Activated naive CD8-positive, alpha-beta T cell treated with anti-CD3 and anti-CD28 coated beads, Interleukin-2, amount 50 U/mL, for 16 hours (primary cell): Measurements from ENCODE around the gene QSOX2.

Source experiments
- DNase-seq: peaks from one replicate; pipeline ENCODE4 v3.0.0-alpha.2; 2020; ENCODE audit warnings: low read depth, low spot score

QSOX2 gene

GRCh38 chr9:136245219-136246150 is at the start of gene QSOX2:
Gene QSOX2 (minus strand): TSS chr9:136245812. CDS start chr9:136245803, 9 bp downstream.
- DNase-seq = peak; percentile 54

- no peak for DNase-seq
These were observed 49.4 kb upstream of the QSOX2 start for GRCh38 chr9:136295055-136295454.

- DNase-seq = no peak
These were observed 48.8 kb upstream of the QSOX2 start for GRCh38 chr9:136294437-136294836.

- no peak for DNase-seq
These were observed 48.0 kb upstream of the QSOX2 start for GRCh38 chr9:136293476-136294077.

GRCh38 chr9:136292591-136293448 is 47.2 kb upstream of the QSOX2 start:
- DNase-seq = no peak

GRCh38 chr9:136292026-136292538 is 46.5 kb upstream of the QSOX2 start:
- DNase-seq = no peak

- DNase-seq = no peak
These were observed 45.9 kb upstream of the QSOX2 start for GRCh38 chr9:136291306-136292025.

GRCh38 chr9:136290508-136291000 is 44.9 kb upstream of the QSOX2 start:
- DNase-seq = no peak

GRCh38 chr9:136289651-136290507 is 44.3 kb upstream of the QSOX2 start:
- DNase-seq = no peak

- no peak for DNase-seq
These were observed 42.5 kb upstream of the QSOX2 start for GRCh38 chr9:136287960-136288753.

- DNase-seq = no peak
These were observed 41.4 kb upstream of the QSOX2 start for GRCh38 chr9:136286987-136287379.

- DNase-seq = no peak
These were observed 40.9 kb upstream of the QSOX2 start for GRCh38 chr9:136286359-136286986.

- DNase-seq = no peak
These were observed 40.1 kb upstream of the QSOX2 start for GRCh38 chr9:136285501-136286358.

- no peak for DNase-seq
These were observed 39.3 kb upstream of the QSOX2 start for GRCh38 chr9:136284951-136285350.

GRCh38 chr9:136284311-136284710 is 38.7 kb upstream of the QSOX2 start:
- no peak for DNase-seq

- peak; percentile 30 for DNase-seq
These were observed 38.0 kb upstream of the QSOX2 start for GRCh38 chr9:136283291-136284235.
